H1 (cell line): ENCODE data around the gene FLVCR1. TPM values are rescaled to one million over a fixed set of nuclear protein-coding genes. Genes with fewer than 3 reads are reported as not detected.
A peak's percentile ranks its signal among the peaks of the same experiment; 100 is the strongest.
"Not testable (repeated sequence)": the region's sequence is repeated elsewhere in the genome, so short reads cannot be mapped to it uniquely, and the experiment has no call there.

ENCODE experiments used
- CTCF ChIA-PET: fragments of 300-600 bp; sonication (Branson Sonifier 250); formaldehyde crosslinking; loops from one replicate; lab custom pipeline; 2021; ENCODE audit not compliant: partially characterized antibody; lab: Charles Lee
- POLR2A ChIA-PET: fragments of 300-600 bp; sonication (Branson Sonifier 250); formaldehyde crosslinking; loops from one replicate; lab custom pipeline; 2021; ENCODE audit warnings: inconsistent platforms; ENCODE audit not compliant: partially characterized antibody; lab: Charles Lee
- DNase-seq, 2 experiments: peaks; one replicate each; pipeline versions ENCODE4 v3.0.0 to v3.0.0-alpha.2; 2010 to 2022; ENCODE audit warnings: low spot score in 2 of 2, low read depth in 1 of 2, mixed read lengths in 1 of 2
- FAIRE-seq: peaks from 2 replicates; lab custom pipeline; 2011; peaks lifted over from hg19 to GRCh38; lab: Jason Lieb, UNC
- H2AFZ ChIP-seq: 2 replicates; pipeline ENCODE4 v1.8.1; 2012; ENCODE audit warnings: low read length, inconsistent platforms
- H2AK5ac ChIP-seq: 2 replicates; pipeline ENCODE4 v1.6.1; 2013; ENCODE audit warnings: low read depth, low read length
- H2BK120ac ChIP-seq: replicated peaks from 2 replicates; pipeline ENCODE3; 2013; ENCODE audit warnings: low read depth, low read length, inconsistent platforms
- H2BK12ac ChIP-seq: 2 replicates; pipeline ENCODE4 v1.6.1; 2013; ENCODE audit warnings: low read depth, low read length
- H2BK15ac ChIP-seq: 2 replicates; pipeline ENCODE4 v1.6.1; 2013; ENCODE audit warnings: low read length
- H2BK20ac ChIP-seq: 2 replicates; pipeline ENCODE4 v1.6.1; 2013; ENCODE audit warnings: low read length
- H2BK5ac ChIP-seq: 2 replicates; pipeline ENCODE4 v1.6.1; 2013; ENCODE audit warnings: low read depth, low read length
- H3K14ac ChIP-seq: 2 replicates; pipeline ENCODE4 v1.6.1; 2013; ENCODE audit warnings: inconsistent platforms; ENCODE audit not compliant: insufficient read length
- H3K18ac ChIP-seq: 2 replicates; pipeline ENCODE4 v1.6.1; 2013; ENCODE audit warnings: low read length; ENCODE audit errors: extremely low read depth
- H3K23ac ChIP-seq: 2 replicates; pipeline ENCODE4 v1.6.1; 2013; ENCODE audit warnings: inconsistent platforms; ENCODE audit not compliant: insufficient read length
- H3K23me2 ChIP-seq: 2 replicates; pipeline ENCODE4 v1.6.1; 2013; ENCODE audit warnings: low read depth, low read length
- H3K27ac ChIP-seq: 2 replicates; pipeline ENCODE4 v1.6.1; 2011; ENCODE audit warnings: low read depth, low read length, inconsistent platforms
- H3K27me3 ChIP-seq, 4 experiments: replicated peaks in 1 of 4; 1 replicate in 1 of 4; 2 replicates in 3 of 4; pipeline versions ENCODE4 v1.6.1 to v1.8.1; 2011 to 2013; ENCODE audit warnings: low read length in 3 of 4, mild to moderate bottlenecking in 3 of 4, inconsistent platforms in 2 of 4, mixed read lengths in 2 of 4, moderate library complexity in 1 of 4; ENCODE audit not compliant: control insufficient read depth in 3 of 4, insufficient read depth in 3 of 4; ENCODE audit errors: extremely low read depth in 1 of 4
- H3K36me3 ChIP-seq, 4 experiments: 2 replicates each; pipeline versions ENCODE4 v1.6.1 to v1.8.1; 2011 to 2013; ENCODE audit warnings: mild to moderate bottlenecking in 4 of 4, low read length in 3 of 4, moderate library complexity in 2 of 4, control low read depth in 1 of 4, inconsistent platforms in 1 of 4; ENCODE audit not compliant: insufficient read depth in 4 of 4, control insufficient read depth in 2 of 4
- H3K4ac ChIP-seq: replicated peaks from 2 replicates; pipeline ENCODE3; 2013; ENCODE audit warnings: low read length, low read depth, mixed read lengths, inconsistent platforms; ENCODE audit not compliant: insufficient read length
- H3K4me1 ChIP-seq, 4 experiments: replicated peaks in 1 of 4; 1 replicate in 1 of 4; 2 replicates in 3 of 4; pipeline versions ENCODE4 v1.6.1 to v1.8.1; 2011 to 2013; ENCODE audit warnings: low read length in 3 of 4, inconsistent platforms in 2 of 4, mixed read lengths in 1 of 4; ENCODE audit not compliant: insufficient read depth in 4 of 4, control insufficient read depth in 3 of 4
- H3K4me2 ChIP-seq, 2 experiments: 2 replicates each; pipeline versions ENCODE4 v1.6.1 to v1.8.1; 2011 to 2013; ENCODE audit warnings: low read depth in 2 of 2, low read length in 2 of 2, control low read depth in 1 of 2, inconsistent platforms in 1 of 2, mild to moderate bottlenecking in 1 of 2; ENCODE audit not compliant: insufficient read depth in 1 of 2
- H3K4me3 ChIP-seq, 4 experiments: fragments of 200-600, 300-600 bp in 1 of 4; sonication (generic), shearing (Covaris generic), sonication (Bioruptor Twin) in 1 of 4; 2 replicates each; pipeline versions ENCODE4 v1.5.1 to v1.8.1; 2011 to 2016; ENCODE audit warnings: low read length in 4 of 4, low read depth in 3 of 4, control low read depth in 2 of 4, inconsistent platforms in 2 of 4, mild to moderate bottlenecking in 2 of 4, mixed read lengths in 1 of 4, moderate library complexity in 1 of 4; ENCODE audit not compliant: insufficient read depth in 2 of 4; ENCODE audit errors: extremely low read depth in 1 of 4
- H3K56ac ChIP-seq: replicated peaks from 2 replicates; pipeline ENCODE3; 2013; ENCODE audit warnings: low read depth, mild to moderate bottlenecking, mixed read lengths, low read length, inconsistent platforms; ENCODE audit not compliant: insufficient read length
- H3K79me1 ChIP-seq: 2 replicates; pipeline ENCODE4 v1.6.1; 2013; ENCODE audit warnings: low read depth, low read length, control low read depth
- H3K79me2 ChIP-seq, 2 experiments: 2 replicates each; pipeline versions ENCODE4 v1.6.1 to v1.8.1; 2012 to 2013; ENCODE audit warnings: low read length in 2 of 2, mild to moderate bottlenecking in 2 of 2, inconsistent platforms in 1 of 2; ENCODE audit not compliant: insufficient read depth in 2 of 2, control insufficient read depth in 1 of 2
- H3K9ac ChIP-seq, 4 experiments: replicated peaks in 1 of 4; 1 replicate in 1 of 4; 2 replicates in 3 of 4; pipeline versions ENCODE4 v1.6.1 to v1.8.1; 2011 to 2013; ENCODE audit warnings: low read depth in 3 of 4, low read length in 3 of 4, control low read depth in 2 of 4, mild to moderate bottlenecking in 2 of 4, moderate library complexity in 2 of 4, inconsistent platforms in 1 of 4; ENCODE audit errors: extremely low read depth in 1 of 4
- H3K9me3 ChIP-seq, 2 experiments: 2 replicates each; pipeline versions ENCODE4 v1.6.1 to v1.8.1; 2012 to 2013; ENCODE audit warnings: mild to moderate bottlenecking in 2 of 2, moderate library complexity in 2 of 2, control low read depth in 1 of 2, inconsistent platforms in 1 of 2, low read depth in 1 of 2, low read length in 1 of 2, mixed read lengths in 1 of 2; ENCODE audit not compliant: insufficient read depth in 2 of 2
- H4K20me1 ChIP-seq, 2 experiments: replicated peaks in 1 of 2; 2 replicates each; pipeline versions ENCODE3 to v1.8.1; 2011 to 2013; ENCODE audit warnings: inconsistent platforms in 2 of 2, low read length in 2 of 2, mild to moderate bottlenecking in 1 of 2; ENCODE audit not compliant: insufficient read depth in 2 of 2, control insufficient read depth in 1 of 2
- H4K5ac ChIP-seq: 2 replicates; pipeline ENCODE4 v1.6.1; 2013; ENCODE audit warnings: low read length, low read depth, mixed read lengths, inconsistent platforms; ENCODE audit not compliant: insufficient read length
- H4K8ac ChIP-seq: 2 replicates; pipeline ENCODE4 v1.8.0; 2013; ENCODE audit warnings: mild to moderate bottlenecking, moderate library complexity, low read length, inconsistent platforms; ENCODE audit not compliant: insufficient read depth; ENCODE audit errors: extremely low read depth
- H4K91ac ChIP-seq: replicated peaks from 2 replicates; pipeline ENCODE3; 2013; ENCODE audit warnings: low read length, mixed read lengths, inconsistent platforms; ENCODE audit not compliant: insufficient read length
- ASH2L ChIP-seq: fragments of 200-600, 300-600 bp; sonication (generic); IDR thresholded peaks from one replicate; pipeline ENCODE4 v1.7.1; 2017; ENCODE audit warnings: low read length
- POLR2AphosphoS5 ChIP-seq: IDR thresholded peaks from 2 replicates; pipeline ENCODE4 v1.6.1; 2011; ENCODE audit warnings: low read depth, low read length
- TAF1 ChIP-seq: IDR thresholded peaks from 2 replicates; pipeline ENCODE4 v1.6.1; 2011; ENCODE audit warnings: mild to moderate bottlenecking, low read depth, low read length
- WGBS, 2 experiments: shearing (Covaris generic) in 1 of 2; methylation state at CpG; one replicate each; pipeline versions ENCODE4 v1.1.6 to v1.1.7; 2013 to 2015; ENCODE audit warnings: low lambda C conversion rate in 2 of 2, mixed read lengths in 2 of 2, inconsistent platforms in 1 of 2, low coverage in 1 of 2, missing lambda C conversion rate in 1 of 2; ENCODE audit not compliant: insufficient replicate concordance in 2 of 2, insufficient coverage in 1 of 2, insufficient read length in 1 of 2; ENCODE audit errors: extremely low coverage in 1 of 2, missing lambda C conversion rate in 1 of 2; 5-methylcytosine and 5-hydroxymethylcytosine counted together
- polyA plus RNA-seq, 7 experiments: library from polyadenylated mRNA; depleted of rRNA in 3 of 7; stranded (reverse) in 5 of 7; unstranded in 2 of 7; fragments of >200 nt in 5 of 7; fragments of 200-250 nt in 2 of 7; gene quantifications; 1 replicate in 5 of 7; 2 replicates in 1 of 7; 4 replicates in 1 of 7; pipeline versions ENCODE4 v1.2.1 to v1.2.3, GENCODE V29; 2011 to 2013; ENCODE audit warnings: missing spikeins in 2 of 7, mixed read lengths in 2 of 7
- total RNA-seq: library from RNA; stranded (reverse); fragmentation: NEBNext Ultra II Directional; extraction: Animal tissue kit (Norgen Biotek cat#: 25700); gene quantifications from 2 replicates; pipeline ENCODE4 v1.2.1, GENCODE V29; 2021

Gene FLVCR1
- total and polyA plus RNA-seq, 2 of the 8 experiments (the other 6 are each of a cell fraction or from before 2014, with no cell fraction given): 31.8 to 75.7 TPM

GRCh38 chr1:212908071-212908470 is 50.0 kb downstream of the FLVCR1 start:
- not testable (repeated sequence) for DNase-seq, FAIRE-seq, H4K8ac ChIP-seq, H3K23ac ChIP-seq, H3K27me3 ChIP-seq, H4K20me1 ChIP-seq, H2AFZ ChIP-seq, H3K23me2 ChIP-seq, H3K79me1 ChIP-seq, H2BK15ac ChIP-seq, H2BK12ac ChIP-seq
- Histone ChIP-seq H3K4me3 (peak overlapping the region in 1 of 4 experiments; percentile 8; a peak in 1 of 8 replicates), H3K79me2 (peaks cover 0 to 56% of the 10 kb centered on the region in 2 experiments; a peak in 3 of 4 replicates), H3K27ac (peak overlapping the region; percentile 78; the same call in 1 of the 2 replicates), H3K14ac (peak overlapping the region; percentile 66), H3K9me3 (peaks cover 5 to 11% of the 10 kb centered on the region in 2 experiments; a peak in 3 of 4 replicates), H3K4me2 (peak overlapping the region; percentile 12 to 33; a peak in 3 of 4 replicates), H2AK5ac (peak overlapping the region; percentile 93), H2BK20ac (peak overlapping the region; percentile 90; the same call in 1 of the 2 replicates), H3K56ac (peak overlapping the region; percentile 78), H3K4ac (peak overlapping the region; percentile 99), H4K91ac (peak overlapping the region; percentile 88), H2BK5ac (peak overlapping the region; percentile 91), H3K9ac (peak overlapping the region in 2 of 4 experiments; percentile 37 to 46; a peak in 1 of 7 replicates), H3K4me1 (peaks cover 4 to 16% (median 14%) of the 10 kb centered on the region in 4 experiments; a peak in 6 of 7 replicates), H3K36me3 (peaks cover 0 to 39% (median 9%) of the 10 kb centered on the region in 4 experiments; a peak in 3 of 8 replicates), H4K5ac (peak overlapping the region; percentile 91), H2BK120ac (peak overlapping the region; percentile 99), H3K18ac (peak overlapping the region; percentile 89)
- 0 out of 2 replicates have a peak, but pooled peaks have one; percentile 31 for TF ChIP-seq TAF1
- peak; percentile 30 for TF ChIP-seq ASH2L
- TF ChIP-seq POLR2AphosphoS5: peak; percentile 82
- ChIA-PET CTCF (interaction anchor here (1.4 to 1.5 kb wide), 3 partner anchors 49 to 74 kb away, joined by 3 to 5 read pairs (median 3); partner anchors contain the start of gene FLVCR1), POLR2A (interaction anchor here (0.7 to 5.8 kb wide), 16 partner anchors 8 to 207 kb away, joined by 3 to 177 read pairs (median 6); partner anchors contain the start of genes FLVCR1, NSL1, TATDN3 and VASH2)
- 14% methylated on average over 12 of the region's 12 CpGs; no CpG with 5 or more reads in 1 of the 2 experiments for WGBS, 2 experiments
